Embryonic facial prominence (tissue), 1 donor: Measurements from ENCODE around the gene DNAJC16.
A peak's percentile ranks its signal among the peaks of the same experiment; 100 is the strongest.
"Not testable (repeated sequence)": the region's sequence is repeated elsewhere in the genome, so short reads cannot be mapped to it uniquely, and the experiment has no call there.

ENCODE experiments used
- DNase-seq: peaks from one replicate; pipeline ENCODE4 v3.0.0-alpha.2; 2016; ENCODE audit errors: extremely low spot score

DNAJC16 gene

GRCh38 chr1:15506831-15507230, 19.8 kb upstream of the DNAJC16 start:
- DNase-seq, result no peak

- DNase-seq, result no peak
These were observed 19.4 kb upstream of the DNAJC16 start for GRCh38 chr1:15507278-15507677.

GRCh38 chr1:15508700-15509487, 17.8 kb upstream of the DNAJC16 start:
- DNase-seq, result no peak

GRCh38 chr1:15509586-15509985, 17.1 kb upstream of the DNAJC16 start:
- no peak for DNase-seq

- DNase-seq, result no peak
These were observed 15.8 kb upstream of the DNAJC16 start for GRCh38 chr1:15510611-15511405.

GRCh38 chr1:15513192-15513591, 13.5 kb upstream of the DNAJC16 start:
- no peak for DNase-seq

- no peak for DNase-seq
These were observed 12.7 kb upstream of the DNAJC16 start for GRCh38 chr1:15513919-15514318.

GRCh38 chr1:15514557-15514956, 12.1 kb upstream of the DNAJC16 start:
- not testable (repeated sequence) for DNase-seq

GRCh38 chr1:15515022-15515663, 11.5 kb upstream of the DNAJC16 start:
- DNase-seq, result no peak

- no peak for DNase-seq
These were observed 7.0 kb upstream of the DNAJC16 start for GRCh38 chr1:15519625-15520024.

GRCh38 chr1:15521206-15521906, 5.3 kb upstream of the DNAJC16 start:
- not testable (repeated sequence) for DNase-seq

GRCh38 chr1:15522551-15522950, 4.1 kb upstream of the DNAJC16 start:
- no peak for DNase-seq

- DNase-seq, result no peak
These were observed 3.3 kb upstream of the DNAJC16 start for GRCh38 chr1:15523104-15524020.

- DNase-seq, result no peak
These were observed 2.7 kb upstream of the DNAJC16 start, which contains the start of gene CASP9 for GRCh38 chr1:15524021-15524282. Gene CASP9, minus strand, starts transcription at chr1:15524215. Its CDS starts 15 bp downstream, at chr1:15524200.

GRCh38 chr1:15524283-15525049, 2.2 kb upstream of the DNAJC16 start:
- peak; percentile 99 for DNase-seq

GRCh38 chr1:15525050-15526020, 1.3 kb upstream of the DNAJC16 start:
- no peak for DNase-seq

GRCh38 chr1:15526021-15526489, 593 bp upstream of the DNAJC16 start:
- no peak for DNase-seq

GRCh38 chr1:15531003-15531402, 4.4 kb downstream of the DNAJC16 start:
- DNase-seq, result no peak

GRCh38 chr1:15531682-15532081, 5.0 kb downstream of the DNAJC16 start:
- no peak for DNase-seq
